SK-N-SH (cell line): Measurements from ENCODE around the gene GRIA1. TPM values are rescaled to one million over a fixed set of nuclear protein-coding genes. Genes with fewer than 3 reads are reported as not detected.

Experiments used
- CTCF ChIA-PET: fragments of 300-600, 350-600 bp; formaldehyde crosslinking; extraction: SDS; loops from one replicate; lab custom pipeline; 2021; lab: Yijun Ruan, JAX
- POLR2A ChIA-PET: fragments of 350-600 bp; sonication (Branson Sonifier 250); formaldehyde crosslinking; extraction: SDS; loops from one replicate; lab custom pipeline; 2020; ENCODE audit warnings: antibody characterized with exemption, inconsistent platforms; lab: Yijun Ruan, JAX
- DNase-seq: peaks from one replicate; pipeline ENCODE4 v3.0.0; 2012
- H2AFZ ChIP-seq: fragments of 200-600 bp; sonication (generic); 2 replicates; pipeline ENCODE4 v1.8.1; 2016; ENCODE audit warnings: antibody characterized with exemption, mild to moderate bottlenecking, low read depth
- H3F3A ChIP-seq: fragments of 200-600 bp; sonication (generic); replicated peaks from 2 replicates; pipeline ENCODE3; 2016; ENCODE audit warnings: antibody characterized with exemption, mild to moderate bottlenecking; ENCODE audit not compliant: insufficient read depth
- H3K27ac ChIP-seq, 2 experiments: fragments of 200-500 bp in 1 of 2; fragments of 200-600 bp in 1 of 2; sonication (Bioruptor generic) in 1 of 2; sonication (generic), shearing (Covaris generic) in 1 of 2; 2 replicates each; pipeline versions ENCODE4 v1.5.1 to v1.6.1; 2014 to 2016; ENCODE audit warnings: low read depth in 2 of 2, inconsistent platforms in 1 of 2, low read length in 1 of 2, mild to moderate bottlenecking in 1 of 2, mixed read lengths in 1 of 2
- H3K27me3 ChIP-seq: fragments of 200-600 bp; sonication (generic), shearing (Covaris generic); 2 replicates; pipeline ENCODE4 v1.6.1; 2016; ENCODE audit warnings: mixed run types; ENCODE audit not compliant: insufficient read depth
- H3K36me3 ChIP-seq, 2 experiments: fragments of 200-500 bp in 1 of 2; fragments of 200-600 bp in 1 of 2; sonication (Bioruptor generic) in 1 of 2; sonication (generic) in 1 of 2; replicated peaks in 1 of 2; 2 replicates each; pipeline versions ENCODE3 to v1.5.1; 2014 to 2016; ENCODE audit warnings: low read length in 1 of 2, mild to moderate bottlenecking in 1 of 2; ENCODE audit not compliant: insufficient read depth in 2 of 2, control insufficient read depth in 1 of 2
- H3K4me1 ChIP-seq, 2 experiments: fragments of 200-500 bp in 1 of 2; fragments of 200-600 bp in 1 of 2; sonication (Bioruptor generic) in 1 of 2; sonication (generic), shearing (Covaris generic) in 1 of 2; 2 replicates each; pipeline versions ENCODE4 v1.5.1 to v1.6.1; 2014 to 2016; ENCODE audit warnings: low read depth in 1 of 2, low read length in 1 of 2, mixed run types in 1 of 2; ENCODE audit not compliant: insufficient read depth in 2 of 2, control insufficient read depth in 1 of 2
- H3K4me2 ChIP-seq: fragments of 200-600 bp; sonication (generic), shearing (Covaris generic); 2 replicates; pipeline ENCODE4 v1.6.1; 2017; ENCODE audit warnings: mixed run types
- H3K4me3 ChIP-seq, 2 experiments: fragments of 200-500 bp in 1 of 2; fragments of 200-600 bp in 1 of 2; sonication (Bioruptor generic) in 1 of 2; sonication (generic), shearing (Covaris generic) in 1 of 2; 2 replicates each; pipeline versions ENCODE4 v1.5.1 to v1.8.1; 2014 to 2016; ENCODE audit warnings: low read depth in 2 of 2, inconsistent platforms in 1 of 2, low read length in 1 of 2, mild to moderate bottlenecking in 1 of 2, mixed read lengths in 1 of 2, moderate library complexity in 1 of 2
- H3K79me2 ChIP-seq: fragments of 200-600 bp; sonication (generic); 2 replicates; pipeline ENCODE4 v1.8.1; 2017; ENCODE audit warnings: mild to moderate bottlenecking; ENCODE audit not compliant: insufficient read depth
- H3K9ac ChIP-seq: fragments of 200-600 bp; sonication (generic); 2 replicates; pipeline ENCODE4 v1.6.1; 2017; ENCODE audit warnings: mixed run types
- H3K9me2 ChIP-seq: fragments of 200-600 bp; sonication (generic); 2 replicates; pipeline ENCODE4 v1.6.1; 2017; ENCODE audit warnings: mixed run types
- H3K9me3 ChIP-seq: fragments of 200-600 bp; sonication (generic); 2 replicates; pipeline ENCODE4 v1.6.1; 2017; ENCODE audit warnings: mixed run types, mild to moderate bottlenecking, moderate library complexity
- H4K20me1 ChIP-seq: fragments of 200-600 bp; sonication (generic); 2 replicates; pipeline ENCODE4 v1.6.1; 2017; ENCODE audit warnings: mild to moderate bottlenecking, mixed run types; ENCODE audit not compliant: insufficient read depth
- CTCF ChIP-seq: fragments of 200-600 bp; sonication (generic); IDR thresholded peaks from 2 replicates; pipeline ENCODE4 v1.6.1; 2017; ENCODE audit warnings: antibody characterized with exemption, mild to moderate bottlenecking, moderate library complexity
- EZH2phosphoT487 ChIP-seq: fragments of 200-600 bp; sonication (generic); IDR thresholded peaks from 2 replicates; pipeline ENCODE4 v1.6.1; 2017; ENCODE audit warnings: low read depth, mixed run types, mild to moderate bottlenecking, antibody characterized with exemption, moderate library complexity, borderline replicate concordance
- FOXJ3 ChIP-seq: sonication (generic); formaldehyde crosslinking; IDR thresholded peaks from 2 replicates; pipeline ENCODE4 v1.5.1; 2020; ENCODE audit warnings: mild to moderate bottlenecking, missing genetic modification reagents
- GABPA ChIP-seq: IDR thresholded peaks from 2 replicates; pipeline ENCODE4 v1.4.0; 2012; ENCODE audit warnings: low read depth, mild to moderate bottlenecking
- GATA2 ChIP-seq: sonication (generic); formaldehyde crosslinking; IDR thresholded peaks from 2 replicates; pipeline ENCODE4 v1.5.0; 2020; ENCODE audit warnings: mild to moderate bottlenecking, missing genetic modification reagents
- JUND ChIP-seq: IDR thresholded peaks from 2 replicates; pipeline ENCODE4 v1.4.0; 2012
- MEF2A ChIP-seq: IDR thresholded peaks from 2 replicates; pipeline ENCODE4 v1.4.0; 2012; ENCODE audit warnings: low read depth, borderline replicate concordance
- MXI1 ChIP-seq: IDR thresholded peaks from 2 replicates; pipeline ENCODE4 v1.6.1; 2012; ENCODE audit warnings: mild to moderate bottlenecking, low read depth, low read length, improper control_type of control experiment
- NFIC ChIP-seq: IDR thresholded peaks from 2 replicates; pipeline ENCODE4 v1.4.0; 2012; ENCODE audit warnings: borderline replicate concordance
- PBX3 ChIP-seq: IDR thresholded peaks from 2 replicates; pipeline ENCODE4; 2012
- POLR2AphosphoS5 ChIP-seq: IDR thresholded peaks from 2 replicates; pipeline ENCODE4 v1.6.1; 2012; ENCODE audit warnings: low read depth, low read length
- RAD21 ChIP-seq: IDR thresholded peaks from 2 replicates; pipeline ENCODE4 v1.6.1; 2012; ENCODE audit warnings: mild to moderate bottlenecking, low read length
- REST ChIP-seq: IDR thresholded peaks from 2 replicates; pipeline ENCODE4 v1.6.1; 2012; ENCODE audit warnings: mild to moderate bottlenecking, low read depth, low read length, moderate library complexity
- RFX5 ChIP-seq: IDR thresholded peaks from 2 replicates; pipeline ENCODE4 v1.6.1; 2012; ENCODE audit warnings: mild to moderate bottlenecking, improper control_type of control experiment, low read length
- TAF1 ChIP-seq: IDR thresholded peaks from 2 replicates; pipeline ENCODE4 v1.6.1; 2012; ENCODE audit warnings: low read depth, mild to moderate bottlenecking, low read length, moderate library complexity, borderline replicate concordance
- TEAD4 ChIP-seq: IDR thresholded peaks from 2 replicates; pipeline ENCODE4 v1.4.0; 2012; ENCODE audit warnings: mild to moderate bottlenecking, borderline replicate concordance; ENCODE audit not compliant: insufficient read depth
- USF2 ChIP-seq: fragments of 150-350 bp; IDR thresholded peaks from 2 replicates; pipeline ENCODE4 v1.6.1; 2017; ENCODE audit warnings: antibody characterized with exemption, low read length, low read depth, borderline replicate concordance
- YY1 ChIP-seq: IDR thresholded peaks from 2 replicates; pipeline ENCODE4 v1.4.0; 2012; ENCODE audit warnings: low read depth, mild to moderate bottlenecking
- WGBS: methylation state at CpG from one replicate; pipeline ENCODE4 v1.1.6; 2017; ENCODE audit warnings: low lambda C conversion rate; 5-methylcytosine and 5-hydroxymethylcytosine counted together
- polyA plus RNA-seq, 3 experiments: library from polyadenylated mRNA; depleted of rRNA; stranded (reverse); fragments of >200 nt; gene quantifications; 2 replicates each; pipeline ENCODE4 v1.2.3, GENCODE V29; 2012

GRIA1 gene
- polyA plus RNA-seq, 1 of the 3 experiments (the other 2 are of a cell fraction) = 0.35 TPM

GRCh38 chr5:153797484-153797883 lies 307.0 kb downstream of the GRIA1 start:
- H2AFZ ChIP-seq = no peak overlapping the region
- no peaks in the 10 kb centered on the region for H3K79me2 ChIP-seq
- H3K4me3 ChIP-seq = no peak overlapping the region
- H3K9ac ChIP-seq = no peak overlapping the region
- H3K9me3 ChIP-seq = no peaks in the 10 kb centered on the region
- no peaks in the 10 kb centered on the region for H3F3A ChIP-seq
- no peak for DNase-seq
- no peaks in the 10 kb centered on the region for H4K20me1 ChIP-seq
- POLR2A ChIA-PET = no interaction called here
- H3K4me1 ChIP-seq = peaks cover 0 to 9% of the 10 kb centered on the region in 2 experiments; a peak in 1 of 4 replicates
- TF ChIP-seq MEF2A (no peak), CTCF (no peak), TEAD4 (no peak), YY1 (no peak), JUND (no peak), FOXJ3 (no peak), RAD21 (no peak), USF2 (no peak), MXI1 (no peak), GATA2 (CRISPR knock-in tag) (no peak), RFX5 (no peak), POLR2AphosphoS5 (no peak), REST (no peak), TAF1 (no peak), EZH2phosphoT487 (no peak), NFIC (no peak), GABPA (no peak), PBX3 (no peak)
- H3K27ac ChIP-seq = no peak overlapping the region
- H3K4me2 ChIP-seq = no peak overlapping the region
- H3K9me2 ChIP-seq = no peaks in the 10 kb centered on the region
- CTCF ChIA-PET = interaction anchor here (1.5 kb wide), 2 partner anchors 30 to 167 kb away, joined by 4 to 5 read pairs; no protein-coding TSS in a partner anchor
- H3K36me3 ChIP-seq = no peaks in the 10 kb centered on the region
- no peaks in the 10 kb centered on the region for H3K27me3 ChIP-seq
- 86% methylated on average over 3 of the region's 3 CpGs for WGBS
